Astrocyte (in vitro differentiated cells and primary cell): Measurements from ENCODE around the gene FYN. TPM values are rescaled to one million over a fixed set of nuclear protein-coding genes. Genes with fewer than 3 reads are reported as not detected.

ENCODE experiments used
- DNase-seq: peaks from one replicate; pipeline ENCODE4 v3.0.0-alpha.2; 2010; ENCODE audit warnings: low read depth
- FAIRE-seq: peaks from 2 replicates; lab custom pipeline; 2011; peaks lifted over from hg19 to GRCh38; lab: Jason Lieb, UNC
- H2AFZ ChIP-seq: 2 replicates; pipeline ENCODE4 v1.6.0; 2012; ENCODE audit warnings: low read depth, low read length, inconsistent platforms
- H3K27ac ChIP-seq: 2 replicates; pipeline ENCODE4 v1.5.1; 2011; ENCODE audit warnings: low read depth, low read length, inconsistent platforms
- H3K27me3 ChIP-seq: 2 replicates; pipeline ENCODE4 v1.6.0; 2011; ENCODE audit warnings: low read length, inconsistent platforms; ENCODE audit not compliant: insufficient read depth
- H3K36me3 ChIP-seq: 2 replicates; pipeline ENCODE4 v1.5.1; 2011; ENCODE audit warnings: low read length, inconsistent platforms; ENCODE audit not compliant: insufficient read depth
- H3K4me1 ChIP-seq: 2 replicates; pipeline ENCODE4 v1.5.1; 2011; ENCODE audit warnings: low read length, inconsistent platforms; ENCODE audit not compliant: insufficient read depth
- H3K4me2 ChIP-seq: 2 replicates; pipeline ENCODE4 v1.6.0; 2012; ENCODE audit warnings: low read length, inconsistent platforms
- H3K4me3 ChIP-seq: 2 replicates; pipeline ENCODE4 v1.5.1; 2011; ENCODE audit warnings: low read depth, mild to moderate bottlenecking, low read length, inconsistent platforms; ENCODE audit not compliant: insufficient read depth
- H3K79me2 ChIP-seq: 2 replicates; pipeline ENCODE4 v1.6.0; 2012; ENCODE audit warnings: mild to moderate bottlenecking, low read length, inconsistent platforms; ENCODE audit not compliant: insufficient read depth
- H3K9ac ChIP-seq: 2 replicates; pipeline ENCODE4 v1.6.0; 2012; ENCODE audit warnings: mild to moderate bottlenecking, low read length, inconsistent platforms
- H3K9me3 ChIP-seq: 2 replicates; pipeline ENCODE4 v1.5.1; 2012; ENCODE audit warnings: low read depth, mild to moderate bottlenecking, low read length, inconsistent platforms; ENCODE audit not compliant: insufficient read depth
- H4K20me1 ChIP-seq: 2 replicates; pipeline ENCODE4 v1.6.0; 2012; ENCODE audit warnings: low read length, inconsistent platforms; ENCODE audit not compliant: insufficient read depth
- H3K27ac Mint-ChIP-seq: one replicate; pipeline ENCODE4 v1.8.0; 2021; ENCODE audit warnings: mild to moderate bottlenecking, mixed read lengths; ENCODE audit not compliant: unreplicated experiment
- H3K27me3 Mint-ChIP-seq: one replicate; pipeline ENCODE4 v1.8.0; 2021; ENCODE audit warnings: low read depth, mixed read lengths; ENCODE audit not compliant: unreplicated experiment
- H3K36me3 Mint-ChIP-seq: one replicate; pipeline ENCODE4 v1.8.0; 2021; ENCODE audit warnings: low read depth, mixed read lengths; ENCODE audit not compliant: unreplicated experiment
- H3K4me1 Mint-ChIP-seq: one replicate; pipeline ENCODE4 v1.8.0; 2021; ENCODE audit warnings: low read depth, mixed read lengths; ENCODE audit not compliant: unreplicated experiment
- H3K4me3 Mint-ChIP-seq: one replicate; pipeline ENCODE4 v1.8.0; 2021; ENCODE audit warnings: mild to moderate bottlenecking, moderate library complexity, mixed read lengths; ENCODE audit not compliant: unreplicated experiment
- H3K9me3 Mint-ChIP-seq: one replicate; pipeline ENCODE4 v1.8.0; 2021; ENCODE audit warnings: mild to moderate bottlenecking, mixed read lengths; ENCODE audit not compliant: unreplicated experiment
- EZH2 ChIP-seq: IDR thresholded peaks from 2 replicates; pipeline ENCODE4 v1.6.1; 2012; ENCODE audit warnings: mild to moderate bottlenecking, low read length, inconsistent platforms; ENCODE audit not compliant: insufficient read depth
- total RNA-seq: library from RNA; stranded (reverse); gene quantifications from 2 replicates; pipeline ENCODE4 v1.2.1, GENCODE V29; 2021
- TF ChIP-seq, protein P1 (sequence below): IDR thresholded peaks from 2 replicates; pipeline ENCODE4 v1.5.1; 2011; ENCODE audit warnings: low read depth, mild to moderate bottlenecking, inconsistent platforms, low read length, moderate library complexity; ENCODE audit not compliant: insufficient read depth

The FYN gene
- total RNA-seq, 1 donor from 2014 or later: 167 TPM

- H3K27ac ChIP-seq: no peak overlapping the region
- H3K27me3 ChIP-seq: no peaks in the 10 kb centered on the region
- Mint-ChIP-seq H3K27ac (no peak overlapping the region), H3K9me3 (no peaks in the 10 kb centered on the region), H3K4me3 (no peak overlapping the region), H3K4me1 (peaks cover 22% of the 10 kb centered on the region), H3K27me3 (no peaks in the 10 kb centered on the region), H3K36me3 (peaks cover 8% of the 10 kb centered on the region)
- no peak overlapping the region for H3K4me3 ChIP-seq
- TF ChIP-seq, protein P1, sequence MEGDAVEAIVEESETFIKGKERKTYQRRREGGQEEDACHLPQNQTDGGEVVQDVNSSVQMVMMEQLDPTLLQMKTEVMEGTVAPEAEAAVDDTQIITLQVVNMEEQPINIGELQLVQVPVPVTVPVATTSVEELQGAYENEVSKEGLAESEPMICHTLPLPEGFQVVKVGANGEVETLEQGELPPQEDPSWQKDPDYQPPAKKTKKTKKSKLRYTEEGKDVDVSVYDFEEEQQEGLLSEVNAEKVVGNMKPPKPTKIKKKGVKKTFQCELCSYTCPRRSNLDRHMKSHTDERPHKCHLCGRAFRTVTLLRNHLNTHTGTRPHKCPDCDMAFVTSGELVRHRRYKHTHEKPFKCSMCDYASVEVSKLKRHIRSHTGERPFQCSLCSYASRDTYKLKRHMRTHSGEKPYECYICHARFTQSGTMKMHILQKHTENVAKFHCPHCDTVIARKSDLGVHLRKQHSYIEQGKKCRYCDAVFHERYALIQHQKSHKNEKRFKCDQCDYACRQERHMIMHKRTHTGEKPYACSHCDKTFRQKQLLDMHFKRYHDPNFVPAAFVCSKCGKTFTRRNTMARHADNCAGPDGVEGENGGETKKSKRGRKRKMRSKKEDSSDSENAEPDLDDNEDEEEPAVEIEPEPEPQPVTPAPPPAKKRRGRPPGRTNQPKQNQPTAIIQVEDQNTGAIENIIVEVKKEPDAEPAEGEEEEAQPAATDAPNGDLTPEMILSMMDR: no peak
- no peak for TF ChIP-seq EZH2
- H3K9me3 ChIP-seq: no peaks in the 10 kb centered on the region
- H3K36me3 ChIP-seq: no peaks in the 10 kb centered on the region
- FAIRE-seq: no peak
- H3K79me2 ChIP-seq: peaks cover 13% of the 10 kb centered on the region
- no peak overlapping the region for H2AFZ ChIP-seq
- no peak overlapping the region for H3K4me2 ChIP-seq
- no peak overlapping the region for H3K9ac ChIP-seq
- peaks cover 14% of the 10 kb centered on the region for H4K20me1 ChIP-seq
- DNase-seq: no peak
- H3K4me1 ChIP-seq: peaks cover 16% of the 10 kb centered on the region
Measured at GRCh38 chr6:111747396-111747795, 125.9 kb downstream of the FYN start.

- Mint-ChIP-seq H3K9me3 (no peaks in the 10 kb centered on the region), H3K36me3 (peaks cover 8% of the 10 kb centered on the region), H3K4me3 (no peak overlapping the region), H3K4me1 (peaks cover 22% of the 10 kb centered on the region), H3K27ac (no peak overlapping the region), H3K27me3 (no peaks in the 10 kb centered on the region)
- Histone ChIP-seq H3K79me2 (peaks cover 13% of the 10 kb centered on the region), H3K9ac (no peak overlapping the region), H3K27ac (no peak overlapping the region), H3K27me3 (no peaks in the 10 kb centered on the region), H3K9me3 (no peaks in the 10 kb centered on the region), H4K20me1 (peaks cover 14% of the 10 kb centered on the region), H3K4me2 (no peak overlapping the region), H2AFZ (no peak overlapping the region), H3K36me3 (no peaks in the 10 kb centered on the region), H3K4me1 (peaks cover 16% of the 10 kb centered on the region), H3K4me3 (no peak overlapping the region)
- no peak for TF ChIP-seq EZH2
- TF ChIP-seq, protein P1: no peak
- FAIRE-seq (no peak), DNase-seq (no peak)
Measured at GRCh38 chr6:111746983-111747382, 126.3 kb downstream of the FYN start.

DNA sequence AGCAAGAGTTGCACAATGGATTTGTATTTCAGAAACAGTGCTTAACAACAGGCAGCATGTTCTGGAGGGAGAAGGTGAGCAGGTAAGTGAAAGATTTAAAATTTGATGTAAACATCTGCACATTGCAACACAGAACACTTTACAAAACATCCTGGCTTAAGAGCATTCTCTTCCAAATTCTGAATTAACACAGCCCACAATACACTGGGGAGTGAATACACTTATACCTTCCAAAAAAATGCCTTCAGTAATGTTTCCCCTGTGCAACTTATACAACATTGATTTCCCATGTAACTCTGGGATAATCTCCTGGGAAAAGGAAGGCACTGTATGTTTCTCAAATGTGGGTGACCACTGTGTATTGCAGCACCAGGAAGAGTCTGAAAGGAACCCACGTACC is 127.6 kb downstream of the FYN start:
- H3K9me3 Mint-ChIP-seq: no peaks in the 10 kb centered on the region
- H3K4me1 Mint-ChIP-seq: peaks cover 22% of the 10 kb centered on the region
- Histone ChIP-seq H2AFZ (no peak overlapping the region), H3K9me3 (no peaks in the 10 kb centered on the region), H3K9ac (no peak overlapping the region), H3K36me3 (no peaks in the 10 kb centered on the region), H3K27ac (no peak overlapping the region), H3K4me2 (no peak overlapping the region), H3K79me2 (peaks cover 13% of the 10 kb centered on the region), H4K20me1 (peaks cover 14% of the 10 kb centered on the region), H3K4me3 (no peak overlapping the region), H3K27me3 (no peaks in the 10 kb centered on the region), H3K4me1 (peaks cover 8% of the 10 kb centered on the region)
- DNase-seq: no peak
- no peaks in the 10 kb centered on the region for H3K27me3 Mint-ChIP-seq
- FAIRE-seq: no peak
- peaks cover 8% of the 10 kb centered on the region for H3K36me3 Mint-ChIP-seq
- TF ChIP-seq EZH2: no peak
- TF ChIP-seq, protein P1: no peak
- H3K4me3 Mint-ChIP-seq: no peak overlapping the region
- H3K27ac Mint-ChIP-seq: no peak overlapping the region
